Thoracic aorta (tissue), 2 donors: ENCODE measurements around the gene ARHGEF26. TPM values are rescaled to one million over a fixed set of nuclear protein-coding genes. Genes with fewer than 3 reads are reported as not detected.
A peak's percentile ranks its signal among the peaks of the same experiment; 100 is the strongest.

Experiments used
- ATAC-seq: fragments of 150-250 bp; one replicate; pipeline ENCODE4 v1.8.0; 2017; ENCODE audit warnings: low read depth; ENCODE audit not compliant: insufficient number of reproducible peaks, low FRiP score
- DNase-seq: peaks from one replicate; pipeline ENCODE4 v3.0.0-alpha.2; 2020; ENCODE audit warnings: low spot score
- H3K27ac ChIP-seq, 2 donors: fragments of 200-600 bp; sonication (generic); 1 replicate in 1 of 2; 2 replicates in 1 of 2; pipeline ENCODE4 v1.5.1; 2016; ENCODE audit warnings: mild to moderate bottlenecking in 2 of 2, moderate library complexity in 2 of 2
- H3K27me3 ChIP-seq: fragments of 200-600 bp; sonication (generic); replicated peaks from 2 replicates; pipeline ENCODE4 v1.6.0; 2016; ENCODE audit warnings: mild to moderate bottlenecking; ENCODE audit not compliant: insufficient read depth
- H3K36me3 ChIP-seq: fragments of 200-600 bp; sonication (generic); one replicate; pipeline ENCODE4 v1.5.1; 2016
- H3K4me1 ChIP-seq, 2 donors: fragments of 200-600 bp; sonication (generic); 1 replicate in 1 of 2; 2 replicates in 1 of 2; pipeline versions ENCODE4 v1.5.1 to v1.6.0; 2016; ENCODE audit warnings: low read depth in 2 of 2, mild to moderate bottlenecking in 1 of 2; ENCODE audit not compliant: control insufficient read depth in 1 of 2
- H3K4me3 ChIP-seq: fragments of 200-600 bp; sonication (generic); 2 replicates; pipeline ENCODE4 v1.5.1; 2016; ENCODE audit warnings: mild to moderate bottlenecking
- H3K9me3 ChIP-seq: fragments of 200-600 bp; sonication (generic); 2 replicates; pipeline ENCODE4 v1.5.1; 2016
- CTCF ChIP-seq: fragments of 200-600 bp; sonication (generic); IDR thresholded peaks from one replicate; pipeline ENCODE4 v1.5.1; 2019; ENCODE audit warnings: antibody characterized with exemption
- total RNA-seq, 2 donors: library from RNA; depleted of rRNA; stranded (reverse); fragments of >200 nt; gene quantifications; one replicate each; pipeline versions ENCODE4 v1.1.0 to v1.2.3, GENCODE V29; 2016

Gene ARHGEF26
- total RNA-seq, 2 donors from 2014 or later: 88.0 to 96.4 TPM

GRCh38 chr3:154177406-154177805 lies 56.2 kb downstream of the ARHGEF26 start:
- H3K27ac ChIP-seq: no peak overlapping the region
- no peaks in the 10 kb centered on the region for H3K27me3 ChIP-seq
- no peak overlapping the region for H3K4me3 ChIP-seq
- peaks cover 8 to 28% of the 10 kb centered on the region in 2 donors for H3K4me1 ChIP-seq
- ATAC-seq (no peak), DNase-seq (no peak)
- H3K36me3 ChIP-seq: no peaks in the 10 kb centered on the region
- no peaks in the 10 kb centered on the region for H3K9me3 ChIP-seq
- no peak for TF ChIP-seq CTCF

- ATAC-seq (no peak), DNase-seq (no peak)
- Histone ChIP-seq H3K4me3 (no peak overlapping the region), H3K4me1 (peaks cover 13 to 35% of the 10 kb centered on the region in 2 donors), H3K27ac (no peak overlapping the region), H3K27me3 (no peaks in the 10 kb centered on the region), H3K36me3 (no peaks in the 10 kb centered on the region), H3K9me3 (no peaks in the 10 kb centered on the region)
- no peak for TF ChIP-seq CTCF
Observed at GRCh38 chr3:154178172-154178571, 57.0 kb downstream of the ARHGEF26 start.

GRCh38 chr3:154180836-154181691 lies 59.9 kb downstream of the ARHGEF26 start:
- ATAC-seq: peak; percentile 34
- TF ChIP-seq CTCF: no peak
- Histone ChIP-seq H3K27ac (peak overlapping the region; percentile 61 to 82), H3K36me3 (no peaks in the 10 kb centered on the region), H3K9me3 (no peaks in the 10 kb centered on the region), H3K27me3 (no peaks in the 10 kb centered on the region), H3K4me3 (peak overlapping the region; percentile 36), H3K4me1 (peaks cover 13 to 26% of the 10 kb centered on the region in 2 donors)
- no peak for DNase-seq

- no peaks in the 10 kb centered on the region for H3K27me3 ChIP-seq
- no peaks in the 10 kb centered on the region for H3K9me3 ChIP-seq
- DNase-seq (no peak), ATAC-seq (no peak)
- no peak for TF ChIP-seq CTCF
- peaks cover 13 to 23% of the 10 kb centered on the region in 2 donors for H3K4me1 ChIP-seq
- H3K36me3 ChIP-seq: no peaks in the 10 kb centered on the region
- H3K27ac ChIP-seq: peak overlapping the region; percentile 61 to 82
- H3K4me3 ChIP-seq: no peak overlapping the region
Observed at GRCh38 chr3:154182322-154182922, 61.2 kb downstream of the ARHGEF26 start.

- no peak for ATAC-seq
Observed at GRCh38 chr3:154182975-154183374, 61.8 kb downstream of the ARHGEF26 start.

More at GRCh38 chr3:154182975-154183374, 61.8 kb downstream of the ARHGEF26 start:
- Histone ChIP-seq H3K9me3 (no peaks in the 10 kb centered on the region), H3K4me3 (peak overlapping the region; percentile 54), H3K4me1 (peaks cover 13 to 23% of the 10 kb centered on the region in 2 donors), H3K36me3 (no peaks in the 10 kb centered on the region), H3K27ac (peak overlapping the region; percentile 61 to 82), H3K27me3 (no peaks in the 10 kb centered on the region)
- no peak for DNase-seq
- TF ChIP-seq CTCF: no peak
